GM21423 (cell line): ENCODE results near the gene MLF2.
"Not testable (repeated sequence)": the region's sequence is repeated elsewhere in the genome, so short reads cannot be mapped to it uniquely, and the experiment has no call there.

Experiments
- ATAC-seq: cut with Tn5 transposase; IDR thresholded peaks from one replicate; pipeline ENCODE4 v1.9.1; 2021; ENCODE audit warnings: mild to moderate bottlenecking, moderate library complexity; ENCODE audit not compliant: unreplicated experiment

Gene MLF2

DNA sequence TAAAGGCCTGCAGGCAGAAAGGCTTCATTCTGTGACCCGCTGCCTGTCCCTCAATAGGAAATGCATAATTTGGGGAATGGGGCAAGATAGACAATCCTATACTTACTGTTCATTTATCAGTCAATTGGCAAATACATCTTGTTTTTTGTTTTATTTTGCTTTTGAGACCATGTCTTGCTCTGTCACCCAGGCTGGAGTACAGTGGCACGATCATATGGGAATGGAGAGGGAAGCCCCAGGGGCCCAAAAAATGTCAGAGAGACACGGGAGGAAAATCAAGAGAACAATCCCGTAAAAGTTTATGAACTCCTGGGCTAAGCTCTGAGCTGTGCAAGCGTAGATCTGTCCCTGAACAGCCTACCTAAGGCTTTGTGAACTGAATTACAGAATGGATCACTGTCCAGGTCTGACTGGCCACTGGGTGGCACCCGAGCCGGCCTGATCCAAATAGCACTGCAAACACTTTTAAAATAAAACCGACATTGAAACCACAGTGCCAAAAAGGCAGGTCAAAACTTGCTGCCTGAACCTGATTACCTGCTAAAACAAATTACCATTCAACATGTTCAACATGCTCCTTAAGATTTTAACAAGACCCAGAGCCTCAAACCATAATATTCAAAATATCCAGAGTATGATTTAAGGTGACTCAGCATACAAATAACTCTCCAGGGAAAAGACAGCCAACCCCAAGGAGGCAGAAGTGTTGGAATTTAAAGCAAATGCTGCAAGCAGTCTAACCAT, 17.3 kb downstream of the MLF2 start:
- no peak for ATAC-seq

DNA sequence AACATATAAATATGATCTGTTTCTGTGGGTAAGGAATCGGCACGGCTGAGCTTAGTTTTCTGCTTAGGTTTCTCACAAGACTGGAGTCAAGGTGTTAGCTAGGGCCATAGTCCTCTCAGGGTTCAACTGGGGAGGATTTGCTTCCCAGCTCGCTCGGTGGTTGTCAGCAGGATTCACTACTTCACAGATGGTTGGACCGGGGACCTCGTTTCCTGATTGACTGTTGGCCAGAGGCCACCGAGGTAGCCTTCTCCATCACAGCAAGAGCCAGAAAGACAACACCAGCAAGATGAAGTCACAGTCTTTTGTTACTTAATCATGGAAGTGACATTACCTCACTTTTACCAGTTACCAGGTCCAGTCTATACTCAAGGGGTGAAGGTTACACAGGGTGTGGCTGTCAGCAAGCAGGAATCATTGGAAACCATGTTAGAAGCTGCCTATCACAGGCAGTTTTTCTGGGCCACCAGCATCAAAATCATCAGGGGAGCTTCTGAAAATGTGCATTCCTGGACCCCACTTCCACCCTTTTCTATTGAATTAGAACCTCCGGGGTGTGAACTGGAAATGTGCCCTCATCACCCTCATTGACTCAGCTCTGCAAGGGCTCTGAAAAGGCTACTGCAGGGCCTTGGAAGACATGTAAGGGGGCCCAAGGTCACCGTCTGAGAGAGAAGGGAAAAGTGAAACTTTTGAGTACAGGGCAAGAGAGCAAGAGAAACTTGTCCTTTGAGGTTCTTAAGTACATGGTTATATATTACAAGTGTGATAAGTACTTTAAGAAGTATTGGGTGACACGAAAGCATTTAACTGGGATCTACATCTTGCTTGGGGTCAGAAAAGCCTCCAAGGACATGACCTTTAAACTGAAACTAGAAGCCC, 18.2 kb downstream of the MLF2 start:
- ATAC-seq = no peak

DNA sequence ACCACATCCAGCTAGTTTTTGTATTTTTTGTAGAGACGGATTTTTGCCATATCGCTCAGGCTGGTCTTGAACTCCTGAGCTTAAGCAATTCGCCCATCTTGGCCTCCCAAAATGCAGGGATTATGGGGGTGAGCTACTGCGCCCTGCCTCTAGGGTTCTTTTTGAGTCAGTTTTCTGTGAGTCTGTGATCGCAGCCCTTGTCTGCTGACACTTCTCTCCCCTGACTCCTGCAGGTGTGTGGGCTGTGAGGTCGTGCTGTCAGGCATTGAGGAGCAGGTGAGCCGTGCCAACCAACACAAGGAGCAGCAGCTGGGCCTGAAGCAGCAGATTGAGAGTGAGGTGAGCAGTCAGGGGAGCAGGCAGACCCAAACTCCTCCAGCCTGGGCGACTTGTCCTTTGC, 22.8 kb downstream of the MLF2 start:
- no peak for ATAC-seq

DNA sequence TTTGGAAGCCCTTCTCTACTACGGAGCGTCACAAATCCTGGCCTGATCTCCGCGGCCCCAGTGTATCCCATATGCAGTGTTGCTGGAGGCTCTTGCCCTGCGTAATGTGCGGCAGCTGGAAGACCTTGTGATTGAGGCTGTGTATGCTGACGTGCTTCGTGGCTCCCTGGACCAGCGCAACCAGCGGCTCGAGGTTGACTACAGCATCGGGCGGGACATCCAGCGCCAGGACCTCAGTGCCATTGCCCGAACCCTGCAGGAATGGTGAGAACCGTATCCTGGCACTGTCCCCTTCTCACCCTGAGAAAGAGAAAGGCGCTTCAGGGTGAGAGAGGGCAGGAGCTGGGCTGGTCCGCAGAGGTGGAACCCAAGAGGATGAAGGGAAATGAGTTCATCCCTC, 23.8 kb downstream of the MLF2 start:
- no peak for ATAC-seq

DNA sequence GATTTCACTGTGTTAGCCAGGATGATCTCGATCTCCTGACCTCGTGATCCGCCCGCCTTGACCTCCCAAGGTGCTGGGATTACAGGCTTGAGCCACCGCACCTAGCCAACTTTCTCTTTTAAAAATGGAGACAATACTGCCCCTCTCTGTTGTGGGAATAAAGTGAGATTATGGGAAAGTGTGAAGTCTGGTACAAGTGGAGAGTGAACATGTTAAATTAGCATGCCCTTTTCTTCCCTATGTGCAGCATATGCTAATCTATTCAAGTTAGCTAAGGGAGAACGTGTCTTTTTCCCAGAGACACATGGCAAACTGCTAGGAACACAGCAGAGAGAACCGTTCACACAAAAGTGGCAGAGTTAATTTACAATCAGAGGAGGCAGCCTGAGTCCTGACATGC, 27.6 kb downstream of the MLF2 start:
- no peak for ATAC-seq

DNA sequence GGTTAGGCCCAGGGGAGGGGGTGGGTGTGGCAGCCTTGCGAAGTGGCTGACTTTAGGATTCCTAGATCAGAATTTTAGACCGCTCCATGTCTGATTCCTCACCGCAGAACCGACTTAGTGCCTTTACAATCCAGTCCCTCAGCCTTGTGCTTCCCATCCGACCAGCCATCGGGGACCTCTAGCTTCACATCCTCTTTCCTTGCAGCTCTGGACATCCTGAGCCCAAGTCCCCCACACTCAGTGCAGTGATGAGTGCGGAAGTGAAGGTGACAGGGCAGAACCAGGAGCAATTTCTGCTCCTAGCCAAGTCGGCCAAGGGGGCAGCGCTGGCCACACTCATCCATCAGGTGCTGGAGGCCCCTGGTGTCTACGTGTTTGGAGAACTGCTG, 28.5 kb downstream of the MLF2 start:
- ATAC-seq = peak; percentile 16

DNA sequence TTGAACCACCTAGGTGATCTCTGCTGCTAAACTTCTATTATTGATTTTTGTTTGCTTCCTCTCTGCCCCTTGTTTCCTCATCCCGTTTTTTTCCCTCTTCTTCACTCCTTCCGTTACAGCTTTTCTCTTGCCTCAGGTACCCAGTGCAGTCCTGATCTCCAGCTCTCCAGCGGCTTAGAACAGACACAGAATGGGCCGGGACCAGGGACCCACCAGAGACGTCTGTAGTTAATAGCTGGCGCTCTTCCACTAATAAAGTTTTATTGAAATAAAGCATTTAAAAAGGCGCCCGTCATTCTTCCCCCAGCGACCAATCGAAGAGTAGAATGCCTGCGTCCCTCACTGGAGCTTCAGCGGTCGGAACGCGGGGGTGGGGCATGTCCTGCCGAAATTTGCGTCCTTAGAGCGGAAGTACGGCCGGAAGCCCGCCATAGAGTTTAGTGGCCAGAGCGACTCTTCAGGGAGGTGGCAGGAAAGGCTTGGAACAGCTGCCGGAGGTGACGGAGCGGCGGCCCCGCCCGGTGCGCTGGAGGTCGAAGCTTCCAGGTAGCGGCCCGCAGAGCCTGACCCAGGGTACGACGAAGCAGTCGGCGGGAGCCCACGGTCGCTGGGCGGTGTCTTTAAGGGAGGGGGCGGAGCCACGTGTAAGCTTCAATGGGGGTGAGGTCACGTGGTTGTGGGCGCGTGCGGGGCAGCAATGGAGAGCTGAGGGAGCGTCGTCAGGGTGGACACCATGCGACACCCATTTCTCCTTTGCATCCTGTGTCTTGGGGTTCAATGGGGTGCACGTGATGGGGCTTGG, 29.1 kb downstream of the MLF2 start, which contains the start of gene COPS7A:
Gene COPS7A (plus strand): TSS at position 440 of the 802 bp plus-strand sequence. CDS start 611 bp downstream, outside the sequence.
- peak; percentile 93 for ATAC-seq

DNA sequence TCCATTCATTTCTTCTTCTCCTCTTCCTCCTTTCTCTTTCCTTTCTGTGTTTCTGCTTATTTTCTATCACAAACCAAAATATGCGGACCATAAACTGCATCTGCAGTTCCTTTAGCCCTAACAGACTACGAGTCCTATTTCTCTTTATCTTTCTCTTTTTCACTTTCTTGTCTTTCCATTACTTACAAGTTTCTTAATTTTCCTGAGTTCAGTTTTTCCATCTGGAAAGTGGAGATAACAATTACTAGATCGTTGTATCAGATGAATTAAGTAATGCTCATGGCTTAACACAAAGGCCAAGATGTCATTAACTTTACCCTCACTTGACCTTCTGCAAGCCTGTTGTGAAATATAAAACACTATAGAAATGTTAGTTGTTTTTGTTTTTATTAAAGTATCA, 30.1 kb downstream of the MLF2 start:
- no peak for ATAC-seq

DNA sequence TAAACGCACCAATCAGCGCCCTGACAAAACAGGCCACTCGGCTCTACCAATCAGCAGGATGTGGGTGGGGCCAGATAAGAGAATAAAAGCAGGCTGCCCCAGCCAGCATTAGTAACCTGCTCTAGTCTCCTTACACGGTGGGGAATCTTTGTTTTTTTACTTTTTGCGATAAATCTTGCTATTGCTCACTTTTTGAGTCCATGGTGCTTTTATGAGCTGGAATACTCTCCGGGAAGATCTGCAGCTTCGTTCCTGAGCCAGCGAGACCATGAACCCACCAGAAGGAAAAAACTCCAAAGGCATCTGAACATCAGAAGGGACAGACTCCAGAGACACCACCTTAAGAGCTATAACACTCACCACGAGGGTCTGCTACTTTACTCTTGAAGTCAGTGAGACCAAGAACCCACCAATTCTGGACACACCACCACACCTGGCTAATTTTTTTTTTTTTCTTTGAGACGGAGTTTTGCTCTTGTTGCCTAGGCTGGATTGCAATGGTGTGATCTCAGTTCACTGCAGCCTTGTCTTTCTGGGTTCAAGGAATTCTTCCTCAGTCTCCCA, 36.0 kb downstream of the MLF2 start:
- ATAC-seq = no peak

DNA sequence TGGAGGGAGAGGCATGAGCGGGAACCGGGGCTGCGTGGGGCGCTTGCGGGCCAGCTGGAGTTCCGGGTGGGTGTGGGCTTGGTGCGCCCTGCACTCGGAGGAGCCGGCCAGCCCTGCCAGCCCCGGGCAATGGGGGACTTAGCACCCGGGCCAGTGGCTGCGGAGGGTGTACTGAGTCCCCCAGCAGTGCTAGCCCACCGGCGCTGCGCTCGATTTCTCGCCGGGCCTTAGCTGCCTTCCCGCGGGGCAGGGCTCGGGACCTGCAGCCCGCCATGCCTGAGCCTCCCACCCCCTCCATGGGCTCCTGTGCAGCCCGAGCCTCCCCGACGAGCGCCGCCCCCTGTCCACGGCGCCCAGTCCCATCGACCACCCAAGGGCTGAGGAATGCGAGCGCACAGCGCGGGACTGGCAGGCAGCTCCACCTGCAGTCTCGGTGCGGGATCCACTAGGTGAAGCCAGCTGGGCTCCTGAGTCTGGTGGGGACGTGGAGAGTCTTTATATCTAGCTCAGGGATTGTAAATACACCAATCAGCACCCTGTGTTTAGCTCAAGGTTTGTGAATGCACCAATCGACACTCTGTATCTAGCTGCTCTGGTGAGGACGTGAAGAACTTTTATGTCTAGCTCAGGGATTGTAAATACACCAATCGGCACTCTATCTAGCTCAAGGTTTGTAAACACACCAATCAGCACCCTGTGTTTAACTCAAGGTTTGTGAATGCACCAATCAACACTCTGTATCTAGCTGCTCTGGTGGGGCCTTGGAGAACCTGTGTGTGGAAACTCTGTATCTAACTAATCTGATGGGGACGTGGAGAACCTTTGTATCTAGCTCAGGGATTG, 36.7 kb downstream of the MLF2 start:
- not testable (repeated sequence) for ATAC-seq

DNA sequence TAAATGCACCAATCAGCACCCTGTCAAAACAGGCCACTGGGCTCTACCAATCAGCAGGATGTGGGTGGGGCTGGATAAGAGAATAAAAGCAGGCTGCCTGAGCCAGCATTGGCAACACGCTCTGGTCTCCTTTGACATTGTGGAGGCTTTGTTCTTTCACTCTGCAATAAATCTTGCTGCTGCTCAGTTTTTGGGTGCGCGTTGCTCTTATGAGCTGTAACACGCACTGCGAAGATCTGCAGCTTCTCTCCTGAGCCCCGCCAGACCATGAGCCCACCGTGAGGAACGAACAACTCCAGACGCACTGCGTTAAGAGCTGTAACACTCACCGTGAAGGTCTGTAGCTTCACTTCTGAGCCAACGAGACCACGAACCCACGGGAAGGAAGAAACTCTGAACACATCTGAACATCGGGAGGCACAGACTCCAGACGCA, 44.0 kb downstream of the MLF2 start:
- no peak for ATAC-seq

DNA sequence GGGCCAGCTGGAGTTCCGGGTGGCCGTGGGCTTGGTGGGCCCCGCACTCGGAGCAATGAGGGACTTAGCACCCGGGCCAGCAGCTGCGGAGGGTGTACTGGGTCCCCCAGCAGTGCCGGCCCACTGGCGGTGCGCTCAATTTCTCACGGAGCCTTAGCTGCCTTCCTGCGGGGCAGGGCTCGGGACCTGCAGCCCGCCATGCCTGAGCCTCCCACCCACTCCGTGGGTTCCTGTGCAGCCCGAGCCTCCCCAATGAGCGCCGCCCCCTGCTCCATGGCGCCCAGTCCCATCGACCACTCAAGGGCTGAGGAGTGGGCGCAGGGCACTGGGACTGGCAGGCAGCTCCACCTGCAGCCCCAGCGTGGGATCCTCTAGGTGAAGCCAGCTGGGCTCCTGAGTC, 44.6 kb downstream of the MLF2 start:
- not testable (repeated sequence) for ATAC-seq

DNA sequence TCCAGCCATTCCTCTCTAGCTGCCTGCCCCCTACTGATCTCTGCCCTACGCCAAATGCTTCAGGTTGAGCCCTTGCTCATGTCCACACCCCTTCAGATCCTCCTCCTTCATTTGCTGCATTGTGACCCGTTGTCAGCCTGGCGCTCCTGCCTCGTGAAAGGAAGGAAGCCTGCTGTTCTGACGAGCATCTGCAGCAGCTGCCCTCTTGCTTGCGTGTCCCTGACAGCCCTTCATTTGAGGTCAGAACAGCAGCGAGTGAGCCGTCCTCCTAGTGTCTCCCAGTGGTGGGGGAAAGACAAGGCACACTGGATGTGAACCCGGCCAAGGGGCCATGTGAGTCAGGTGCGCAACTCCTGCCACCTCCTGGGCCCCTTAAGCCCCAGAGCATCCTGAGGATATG, 49.3 kb downstream of the MLF2 start:
- ATAC-seq = no peak

DNA sequence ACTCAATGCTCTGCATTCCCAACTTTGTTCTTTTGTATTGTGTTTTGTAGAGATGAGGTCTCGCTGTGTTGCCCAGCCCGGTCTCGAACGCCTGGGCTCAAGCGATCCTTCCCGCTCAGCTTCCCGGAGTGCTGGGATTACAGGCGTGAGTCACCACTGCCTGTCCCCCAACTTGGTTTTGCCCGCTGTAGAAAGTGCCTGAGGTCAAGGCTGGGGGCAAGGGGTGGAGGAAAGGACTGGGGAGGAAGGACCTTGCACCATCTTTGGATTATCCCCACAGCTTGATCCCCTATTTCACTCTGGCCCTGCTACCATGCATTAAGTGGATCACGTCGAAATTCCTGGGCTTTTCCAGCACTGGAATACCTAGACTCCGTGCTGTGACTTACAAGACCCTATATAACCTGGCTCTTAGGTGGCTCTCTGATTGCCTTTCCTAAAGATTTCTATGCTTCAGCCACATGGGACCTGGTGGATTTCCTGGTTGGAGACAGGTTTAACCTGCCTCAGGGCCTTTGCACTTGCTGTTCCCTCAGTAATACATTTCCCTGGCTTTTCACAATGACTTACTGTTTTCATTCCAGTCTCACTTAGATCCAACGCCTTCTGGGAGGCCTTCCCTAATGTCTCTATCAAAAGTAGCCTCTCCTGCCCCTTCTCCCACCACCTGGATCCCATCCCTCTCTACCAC, 51.7 kb downstream of the MLF2 start:
- no peak for ATAC-seq

DNA sequence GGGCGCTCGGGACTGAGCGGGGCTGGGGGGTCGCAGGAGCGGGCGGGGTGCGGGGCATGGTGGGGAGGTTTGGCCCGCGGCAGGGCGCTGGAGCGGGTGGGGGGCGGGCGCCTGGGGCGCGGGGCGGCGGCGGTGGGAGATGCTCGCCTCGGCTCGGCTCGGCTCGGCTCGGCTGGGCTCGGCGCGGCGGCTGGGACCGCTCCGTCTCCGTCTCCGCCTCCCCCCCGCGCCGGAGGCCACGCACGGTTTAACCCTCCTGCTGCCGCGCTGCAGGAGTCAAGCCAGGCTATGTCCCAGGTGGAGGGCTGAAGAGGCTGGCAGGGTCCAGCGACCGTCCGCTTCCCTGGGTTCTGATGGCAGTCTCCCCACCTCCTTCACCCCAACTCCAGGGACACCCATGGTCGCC, 52.3 kb downstream of the MLF2 start, which contains the start of gene PIANP:
Gene PIANP (minus strand): TSS at position 170 of the 406 bp plus-strand sequence. CDS start 2,754 bp downstream, outside the sequence.
- ATAC-seq = no peak

DNA sequence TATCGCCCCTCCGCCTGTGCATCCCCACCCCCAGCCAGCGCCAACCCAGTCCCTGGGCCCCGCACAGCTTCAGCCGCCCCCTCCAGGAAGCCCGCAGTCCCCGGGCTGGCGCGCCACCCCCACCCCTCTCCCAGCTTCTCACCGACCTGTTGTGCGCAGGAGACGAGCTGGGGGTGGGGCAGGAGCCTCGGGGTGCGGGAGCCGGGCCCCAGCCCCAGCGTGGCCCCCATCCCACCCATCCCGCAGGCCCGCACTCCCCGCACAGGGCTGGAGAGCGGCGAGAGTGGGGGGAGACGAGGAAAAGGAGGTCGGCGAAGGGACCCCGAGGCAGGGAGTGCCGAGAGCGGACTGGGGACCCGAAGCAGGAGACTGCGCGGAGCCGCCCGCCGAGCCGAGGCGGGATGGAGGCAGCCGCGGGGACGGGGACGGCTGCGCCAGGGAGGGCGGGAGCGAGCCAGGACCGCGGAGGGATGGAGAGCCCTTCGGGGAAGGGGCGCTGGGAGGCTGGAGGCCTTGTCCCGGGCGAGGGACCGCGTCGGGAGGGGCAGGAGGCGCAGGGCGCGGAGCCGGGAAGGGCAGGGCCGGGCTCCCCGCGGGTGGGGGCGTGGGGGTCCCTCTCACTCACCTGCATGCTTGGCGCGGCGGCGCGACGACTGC, 52.8 kb downstream of the MLF2 start:
- no peak for ATAC-seq

DNA sequence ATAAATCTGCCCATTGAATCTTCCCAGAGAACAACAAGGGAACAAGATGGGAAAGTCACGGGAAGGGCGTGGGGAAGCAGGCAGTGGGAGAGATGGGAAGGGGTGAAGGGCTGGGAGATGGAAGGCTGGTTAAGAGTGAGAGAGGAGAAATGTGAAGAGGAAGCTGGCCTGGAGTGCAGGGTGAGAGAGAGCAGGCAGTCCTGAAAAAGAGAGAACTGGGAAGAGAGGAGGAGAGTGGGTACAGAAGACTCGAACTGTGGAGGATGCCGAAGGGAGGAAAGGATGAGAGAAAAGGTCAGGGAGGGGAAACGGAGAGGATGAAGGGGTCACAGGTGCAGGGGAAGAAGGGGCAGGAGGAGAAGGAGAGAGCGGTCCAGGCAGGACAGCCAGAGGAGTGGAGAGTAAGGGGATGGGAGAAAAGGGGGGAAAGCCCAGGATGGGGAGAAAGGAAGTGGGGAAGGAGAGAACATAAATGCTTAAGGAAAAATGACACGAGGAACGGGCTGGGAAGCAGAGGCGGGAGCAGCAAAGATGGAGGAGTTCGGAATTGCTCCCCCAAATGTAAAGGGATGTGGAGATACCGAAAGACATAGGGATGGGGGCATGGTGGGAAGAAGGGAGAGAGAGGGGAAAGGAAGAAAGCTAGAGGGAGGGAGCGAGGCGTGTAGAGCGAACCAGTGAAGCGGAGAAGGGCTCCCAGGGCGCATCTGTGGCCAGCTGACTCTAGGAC, 53.5 kb downstream of the MLF2 start:
- no peak for ATAC-seq
